ENCODE measurements around the gene ETS2.
A peak's percentile ranks its signal among the peaks of the same experiment; 100 is the strongest.

ETS2 gene

DNA sequence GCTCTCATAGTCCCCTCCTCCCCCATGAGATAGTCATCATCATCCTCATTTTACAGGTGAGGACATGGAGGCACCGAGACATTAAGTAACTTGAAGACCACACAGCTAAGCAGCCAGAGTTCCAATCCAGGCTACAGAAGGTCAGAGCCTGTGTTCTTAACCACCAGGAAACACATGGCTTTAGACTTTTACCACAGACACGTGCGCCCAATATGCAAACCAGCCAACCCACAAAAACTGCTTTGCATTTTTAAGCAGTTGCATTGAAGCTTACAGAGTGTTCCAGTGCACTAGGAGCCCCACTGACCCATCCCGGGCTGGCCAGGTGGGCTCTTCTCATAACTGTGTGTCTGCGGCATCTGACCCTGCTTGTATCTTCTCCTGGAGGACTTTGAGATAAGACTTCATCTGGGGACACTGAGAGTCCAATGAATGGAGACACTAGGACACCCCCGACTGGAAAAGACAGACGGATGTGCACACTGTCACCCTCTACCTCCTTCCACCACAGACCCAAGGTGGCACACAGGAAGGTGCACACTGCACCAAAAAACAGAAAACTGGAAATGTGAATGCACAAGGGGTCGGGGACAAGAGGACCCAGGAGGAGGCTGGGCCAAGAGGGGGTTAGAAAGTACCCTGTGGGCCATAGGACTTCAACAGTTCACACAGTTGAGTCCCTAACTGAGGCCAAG, 56.4 kb downstream of the ETS2 start:
- no peak for DNase-seq (ENCODE audit: low read depth)
- H3K4me3 ChIP-seq (ENCODE audit: control insufficient read depth, low read depth, low read length): no peak overlapping the region
- TF ChIP-seq, protein P1, sequence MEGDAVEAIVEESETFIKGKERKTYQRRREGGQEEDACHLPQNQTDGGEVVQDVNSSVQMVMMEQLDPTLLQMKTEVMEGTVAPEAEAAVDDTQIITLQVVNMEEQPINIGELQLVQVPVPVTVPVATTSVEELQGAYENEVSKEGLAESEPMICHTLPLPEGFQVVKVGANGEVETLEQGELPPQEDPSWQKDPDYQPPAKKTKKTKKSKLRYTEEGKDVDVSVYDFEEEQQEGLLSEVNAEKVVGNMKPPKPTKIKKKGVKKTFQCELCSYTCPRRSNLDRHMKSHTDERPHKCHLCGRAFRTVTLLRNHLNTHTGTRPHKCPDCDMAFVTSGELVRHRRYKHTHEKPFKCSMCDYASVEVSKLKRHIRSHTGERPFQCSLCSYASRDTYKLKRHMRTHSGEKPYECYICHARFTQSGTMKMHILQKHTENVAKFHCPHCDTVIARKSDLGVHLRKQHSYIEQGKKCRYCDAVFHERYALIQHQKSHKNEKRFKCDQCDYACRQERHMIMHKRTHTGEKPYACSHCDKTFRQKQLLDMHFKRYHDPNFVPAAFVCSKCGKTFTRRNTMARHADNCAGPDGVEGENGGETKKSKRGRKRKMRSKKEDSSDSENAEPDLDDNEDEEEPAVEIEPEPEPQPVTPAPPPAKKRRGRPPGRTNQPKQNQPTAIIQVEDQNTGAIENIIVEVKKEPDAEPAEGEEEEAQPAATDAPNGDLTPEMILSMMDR (IDR thresholded peaks at IDR 0.05; ENCODE audit: control insufficient read depth, insufficient read depth, low read depth, low read length, missing control alignments): no peak

DNA sequence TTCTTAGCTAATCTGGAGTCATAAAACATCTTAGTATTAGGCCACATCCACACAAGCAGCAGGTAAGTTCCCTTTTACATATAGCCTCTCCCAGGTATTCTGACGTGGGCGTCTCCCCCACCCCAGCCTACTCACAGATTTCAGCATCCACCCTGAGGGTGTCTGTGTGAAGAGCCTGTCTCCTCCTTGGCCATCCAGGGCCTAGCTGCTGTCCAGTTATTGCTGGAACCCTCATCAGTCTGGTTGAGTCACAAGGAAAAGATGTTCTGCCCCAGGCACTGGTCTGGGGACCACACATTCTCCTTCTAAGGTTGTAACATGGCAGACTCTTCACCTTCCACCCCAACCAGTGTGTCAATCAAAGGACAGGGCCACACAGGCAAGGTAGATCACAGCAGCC, 57.6 kb downstream of the ETS2 start:
- TF ChIP-seq, protein P1 (IDR thresholded peaks at IDR 0.05; ENCODE audit: control insufficient read depth, insufficient read depth, low read depth, low read length, missing control alignments): no peak
- no peak for DNase-seq (ENCODE audit: low read depth)
- H3K4me3 ChIP-seq (ENCODE audit: control insufficient read depth, low read depth, low read length): no peak overlapping the region

DNA sequence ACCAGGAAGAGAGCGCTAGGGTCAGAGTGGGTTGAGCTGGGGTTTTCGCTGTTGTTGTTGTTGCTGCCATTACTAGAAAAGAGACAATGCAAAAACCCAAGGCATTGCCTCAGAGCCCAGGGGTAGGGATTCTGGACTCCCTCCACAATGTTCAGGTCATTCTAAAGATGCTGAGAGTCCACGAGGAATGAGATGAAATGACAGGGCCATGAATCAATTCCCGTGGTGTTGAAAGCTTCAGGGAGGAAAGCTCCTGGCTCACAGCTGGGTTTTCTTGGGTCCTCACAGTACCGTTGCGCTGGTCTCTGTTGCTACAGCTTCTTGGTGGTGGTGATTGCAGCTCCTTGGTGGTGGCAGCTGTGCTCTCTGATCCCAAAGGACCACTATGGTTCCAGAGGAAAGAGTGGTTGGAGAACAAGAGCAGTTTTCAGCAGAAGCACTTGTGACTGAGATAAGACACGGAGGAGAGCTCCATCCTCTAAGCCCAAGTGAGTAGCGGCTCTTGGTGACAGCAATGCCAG, 58.2 kb downstream of the ETS2 start:
- no peak for DNase-seq (ENCODE audit: low read depth)
- TF ChIP-seq, protein P1 (IDR thresholded peaks at IDR 0.05; ENCODE audit: control insufficient read depth, insufficient read depth, low read depth, low read length, missing control alignments): no peak
- no peak overlapping the region for H3K4me3 ChIP-seq (ENCODE audit: control insufficient read depth, low read depth, low read length)

DNA sequence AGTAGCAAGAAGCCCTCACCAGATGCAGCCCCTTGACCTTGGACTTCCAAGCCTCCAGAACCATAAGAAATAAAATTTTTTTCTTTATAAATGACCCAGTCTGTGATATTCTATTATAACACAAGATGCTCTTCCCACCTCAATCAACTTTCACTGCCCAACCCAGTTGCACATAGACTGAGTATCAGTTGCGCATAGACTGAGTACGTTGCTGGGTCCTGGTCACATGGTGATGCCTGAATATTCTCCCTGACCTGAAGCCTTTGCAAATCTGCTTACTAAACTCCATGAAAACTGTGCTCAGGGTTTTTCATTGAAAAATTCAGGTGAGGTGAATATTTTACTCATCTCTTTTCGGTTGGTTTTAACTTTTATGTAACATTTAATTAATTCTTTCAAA, 59.2 kb downstream of the ETS2 start:
- no peak for DNase-seq (ENCODE audit: low read depth)
- H3K4me3 ChIP-seq (ENCODE audit: control insufficient read depth, low read depth, low read length): no peak overlapping the region
- TF ChIP-seq, protein P1 (IDR thresholded peaks at IDR 0.05; ENCODE audit: control insufficient read depth, insufficient read depth, low read depth, low read length, missing control alignments): no peak

GRCh38 chr21:38869196-38869595, 63.5 kb downstream of the ETS2 start:
- DNase-seq (ENCODE audit: low read depth): no peak
- no peak overlapping the region for H3K4me3 ChIP-seq (ENCODE audit: control insufficient read depth, low read depth, low read length)
- TF ChIP-seq, protein P1 (IDR thresholded peaks at IDR 0.05; ENCODE audit: control insufficient read depth, insufficient read depth, low read depth, low read length, missing control alignments): no peak

- H3K4me3 ChIP-seq (ENCODE audit: control insufficient read depth, low read depth, low read length): no peak overlapping the region
- TF ChIP-seq, protein P1 (IDR thresholded peaks at IDR 0.05; ENCODE audit: control insufficient read depth, insufficient read depth, low read depth, low read length, missing control alignments): peak; percentile 31
- no peak for DNase-seq (ENCODE audit: low read depth)
Measured at GRCh38 chr21:38869946-38870345, 64.2 kb downstream of the ETS2 start.

All from AG09309 (cell line).